NCI-H128 (cell line): ENCODE results near the gene TYRO3.
"Not testable (repeated sequence)": the region's sequence is repeated elsewhere in the genome, so short reads cannot be mapped to it uniquely, and the experiment has no call there.

Experiments used
- DNase-seq: peaks from one replicate; lab custom pipeline; 2025; ENCODE audit not compliant: unreplicated experiment; lab: John Stamatoyannopoulos, UW

TYRO3 gene

GRCh38 chr15:41572866-41573265 lies 13.9 kb downstream of the TYRO3 start:
- no peak for DNase-seq

GRCh38 chr15:41573396-41573795 lies 14.4 kb downstream of the TYRO3 start:
- no peak for DNase-seq

- no peak for DNase-seq
Observed at GRCh38 chr15:41574158-41574557, 15.1 kb downstream of the TYRO3 start.

GRCh38 chr15:41575282-41575681 lies 16.3 kb downstream of the TYRO3 start:
- DNase-seq: no peak

- DNase-seq: no peak
Observed at GRCh38 chr15:41577863-41578735, 19.1 kb downstream of the TYRO3 start.

GRCh38 chr15:41578736-41579383 lies 19.8 kb downstream of the TYRO3 start:
- DNase-seq: no peak

GRCh38 chr15:41581110-41581509 lies 22.1 kb downstream of the TYRO3 start:
- no peak for DNase-seq

GRCh38 chr15:41583795-41584194 lies 24.8 kb downstream of the TYRO3 start:
- DNase-seq: no peak

- no peak for DNase-seq
Observed at GRCh38 chr15:41584636-41585126, 25.7 kb downstream of the TYRO3 start.

- no peak for DNase-seq
Observed at GRCh38 chr15:41585127-41586047, 26.4 kb downstream of the TYRO3 start.

- not testable (repeated sequence) for DNase-seq
Observed at GRCh38 chr15:41586531-41587282, 27.7 kb downstream of the TYRO3 start.

GRCh38 chr15:41589018-41589417 lies 30.0 kb downstream of the TYRO3 start:
- not testable (repeated sequence) for DNase-seq

- not testable (repeated sequence) for DNase-seq
Observed at GRCh38 chr15:41589571-41589970, 30.6 kb downstream of the TYRO3 start.

- not testable (repeated sequence) for DNase-seq
Observed at GRCh38 chr15:41591217-41591616, 32.2 kb downstream of the TYRO3 start.

GRCh38 chr15:41592718-41593117 lies 33.7 kb downstream of the TYRO3 start:
- DNase-seq: not testable (repeated sequence)

GRCh38 chr15:41594801-41595746 lies 36.1 kb downstream of the TYRO3 start:
- DNase-seq: no peak

- no peak for DNase-seq
Observed at GRCh38 chr15:41596972-41597371, 38.0 kb downstream of the TYRO3 start.

- DNase-seq: no peak
Observed at GRCh38 chr15:41597787-41598186, 38.8 kb downstream of the TYRO3 start.

GRCh38 chr15:41599061-41599460 lies 40.0 kb downstream of the TYRO3 start:
- no peak for DNase-seq
